ENCODE data around the gene EIF1.
A peak's percentile ranks its signal among the peaks of the same experiment; 100 is the strongest.
"Not testable (repeated sequence)": the region's sequence is repeated elsewhere in the genome, so short reads cannot be mapped to it uniquely, and the experiment has no call there.

Gene EIF1

GRCh38 chr17:41655611-41656111 lies 33.0 kb upstream of the EIF1 start:
- no peak for DNase-seq (ENCODE audit: low read depth, low spot score)

GRCh38 chr17:41656249-41657023 lies 32.2 kb upstream of the EIF1 start:
- no peak for DNase-seq (ENCODE audit: low read depth, low spot score)

- no peak for DNase-seq (ENCODE audit: low read depth, low spot score)
These were observed 31.4 kb upstream of the EIF1 start for GRCh38 chr17:41657176-41657754.

GRCh38 chr17:41657936-41658335 lies 30.7 kb upstream of the EIF1 start:
- DNase-seq (ENCODE audit: low read depth, low spot score): no peak

- no peak for DNase-seq (ENCODE audit: low read depth, low spot score)
These were observed 29.8 kb upstream of the EIF1 start for GRCh38 chr17:41658846-41659245.

- no peak for DNase-seq (ENCODE audit: low read depth, low spot score)
These were observed 29.1 kb upstream of the EIF1 start for GRCh38 chr17:41659427-41660212.

GRCh38 chr17:41660221-41660711 lies 28.4 kb upstream of the EIF1 start:
- no peak for DNase-seq (ENCODE audit: low read depth, low spot score)

GRCh38 chr17:41663451-41664171 lies 25.1 kb upstream of the EIF1 start:
- DNase-seq (ENCODE audit: low read depth, low spot score): no peak

GRCh38 chr17:41664172-41664457 lies 24.6 kb upstream of the EIF1 start:
- no peak for DNase-seq (ENCODE audit: low read depth, low spot score)

GRCh38 chr17:41664587-41665565 lies 23.8 kb upstream of the EIF1 start:
- DNase-seq (ENCODE audit: low read depth, low spot score): no peak

GRCh38 chr17:41665566-41666236 lies 23.0 kb upstream of the EIF1 start:
- DNase-seq (ENCODE audit: low read depth, low spot score): peak; percentile 60

GRCh38 chr17:41666237-41666641 lies 22.4 kb upstream of the EIF1 start:
- no peak for DNase-seq (ENCODE audit: low read depth, low spot score)

GRCh38 chr17:41666708-41667279 lies 21.9 kb upstream of the EIF1 start:
- no peak for DNase-seq (ENCODE audit: low read depth, low spot score)

GRCh38 chr17:41667280-41668041 lies 21.2 kb upstream of the EIF1 start:
- DNase-seq (ENCODE audit: low read depth, low spot score): no peak

- no peak for DNase-seq (ENCODE audit: low read depth, low spot score)
These were observed 16.5 kb upstream of the EIF1 start for GRCh38 chr17:41672153-41672552.

- not testable (repeated sequence) for DNase-seq (ENCODE audit: low read depth, low spot score)
These were observed 13.3 kb upstream of the EIF1 start for GRCh38 chr17:41675157-41676057.

- no peak for DNase-seq (ENCODE audit: low read depth, low spot score)
These were observed 12.6 kb upstream of the EIF1 start for GRCh38 chr17:41676058-41676419.

- DNase-seq (ENCODE audit: low read depth, low spot score): no peak
These were observed 10.2 kb upstream of the EIF1 start for GRCh38 chr17:41678411-41678906.
